HG03439 (cell line): ENCODE results near the gene ERN2.
"Not testable (repeated sequence)": the region's sequence is repeated elsewhere in the genome, so short reads cannot be mapped to it uniquely, and the experiment has no call there.

Experiments
- ATAC-seq: cut with Tn5 transposase; IDR thresholded peaks from one replicate; pipeline ENCODE4 v1.9.1; 2021; ENCODE audit warnings: mild to moderate bottlenecking, moderate library complexity; ENCODE audit not compliant: unreplicated experiment

The ERN2 gene

DNA sequence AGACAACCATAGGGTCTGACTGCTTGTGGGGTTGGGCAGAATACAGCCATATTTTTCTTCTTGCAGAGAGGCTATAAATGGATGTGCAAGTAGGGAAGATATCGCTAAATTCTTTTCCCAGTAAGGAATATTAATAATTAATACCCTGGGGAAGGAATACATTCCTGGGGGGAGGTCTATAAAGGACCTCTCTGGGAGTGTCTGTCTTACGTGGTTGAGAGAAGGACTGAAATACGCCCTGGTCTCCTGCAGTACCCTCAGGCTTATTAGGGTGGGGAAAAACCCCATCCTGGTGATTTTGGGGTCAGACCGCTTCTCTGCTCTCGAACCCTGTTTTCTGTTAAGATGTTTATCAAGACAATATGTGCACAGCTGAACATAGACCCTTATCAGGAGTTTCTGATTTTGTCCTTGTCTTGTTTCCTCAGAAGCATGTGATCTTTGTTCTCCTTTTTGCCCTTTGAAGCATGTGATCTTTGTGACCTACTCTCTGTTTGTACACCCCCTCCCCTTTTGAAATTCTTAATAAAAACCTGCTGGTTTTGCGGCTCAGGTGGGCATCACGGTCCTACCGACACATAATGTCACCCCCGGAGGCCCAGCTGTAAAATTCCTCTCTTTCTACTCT, 9.7 kb upstream of the ERN2 start:
- not testable (repeated sequence) for ATAC-seq

DNA sequence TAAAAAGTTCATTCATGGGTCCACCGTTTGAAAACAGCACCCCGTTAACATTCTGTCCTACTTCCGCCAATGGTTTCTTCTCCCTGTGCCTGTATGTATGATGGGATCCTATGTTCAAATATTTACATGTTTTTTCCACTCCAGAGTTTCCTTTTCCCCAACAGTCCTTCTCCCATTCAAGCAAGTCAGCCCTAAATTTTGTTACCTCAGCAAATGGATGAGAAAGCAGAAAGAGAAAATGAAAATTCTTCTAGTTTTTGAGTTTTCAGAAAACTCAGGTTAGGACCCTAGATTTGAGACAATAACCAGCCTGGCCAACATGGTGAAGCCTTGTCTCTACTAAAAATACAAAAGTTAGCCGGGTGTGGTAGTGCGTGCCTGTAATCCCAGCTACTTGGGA, 3.5 kb upstream of the ERN2 start:
- ATAC-seq = no peak

DNA sequence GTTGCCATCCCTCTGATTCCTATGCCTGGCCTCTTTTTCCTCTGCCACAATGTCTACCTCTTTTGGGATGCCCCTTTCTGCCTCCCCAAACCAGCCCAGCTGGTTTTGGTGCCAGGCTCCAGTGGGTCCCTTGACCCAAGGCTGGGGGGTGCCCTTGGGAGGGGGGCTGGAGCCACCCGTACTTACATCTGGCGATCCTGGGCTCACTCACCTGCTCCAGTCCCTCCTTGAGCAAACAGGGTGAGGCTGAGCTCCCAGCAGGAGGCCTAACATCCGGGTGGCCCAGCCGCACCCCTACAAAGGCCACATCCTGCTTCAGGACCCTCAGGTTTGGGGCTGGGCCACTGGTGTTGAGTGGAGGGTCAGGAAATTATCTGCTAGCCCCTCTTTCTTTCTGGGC, 1.2 kb downstream of the ERN2 start:
- no peak for ATAC-seq

DNA sequence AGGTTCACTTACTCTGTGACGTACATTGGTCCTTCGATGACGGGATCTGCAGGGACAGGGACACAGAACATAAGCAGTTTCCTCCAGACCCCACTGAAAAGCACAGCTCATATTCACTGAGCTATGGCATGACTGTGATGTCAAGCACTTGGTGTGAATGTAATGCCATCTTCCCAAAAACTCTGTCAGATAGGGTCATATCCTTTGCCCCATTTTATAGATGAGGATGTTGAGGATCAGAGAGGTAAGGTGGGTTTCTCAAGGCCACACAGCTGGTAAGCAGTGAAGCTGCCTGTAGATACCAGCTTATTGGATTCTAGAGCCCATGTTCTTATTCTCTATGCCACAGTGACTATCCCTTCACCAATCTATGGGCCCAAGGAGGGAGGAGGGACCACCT, 2.5 kb downstream of the ERN2 start:
- ATAC-seq = no peak

DNA sequence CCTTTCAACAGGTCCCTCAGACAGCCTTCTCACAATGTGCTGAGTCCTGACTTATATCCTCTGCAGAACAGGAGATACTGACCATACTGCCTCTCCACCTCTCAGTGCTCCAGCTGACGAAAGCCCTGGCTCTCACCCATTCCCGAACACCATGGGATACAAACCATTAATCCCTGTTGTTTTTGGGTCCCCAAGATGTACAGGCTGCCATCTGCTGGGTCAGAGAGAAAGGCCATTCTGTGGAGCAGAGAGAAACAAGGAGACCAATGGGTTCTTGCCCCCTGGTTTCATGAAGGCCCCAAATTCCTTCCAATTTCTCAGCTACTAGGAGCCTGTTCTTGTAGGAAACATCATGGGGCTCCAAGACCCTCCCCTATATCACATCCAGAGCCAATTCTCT, 3.0 kb downstream of the ERN2 start:
- no peak for ATAC-seq

DNA sequence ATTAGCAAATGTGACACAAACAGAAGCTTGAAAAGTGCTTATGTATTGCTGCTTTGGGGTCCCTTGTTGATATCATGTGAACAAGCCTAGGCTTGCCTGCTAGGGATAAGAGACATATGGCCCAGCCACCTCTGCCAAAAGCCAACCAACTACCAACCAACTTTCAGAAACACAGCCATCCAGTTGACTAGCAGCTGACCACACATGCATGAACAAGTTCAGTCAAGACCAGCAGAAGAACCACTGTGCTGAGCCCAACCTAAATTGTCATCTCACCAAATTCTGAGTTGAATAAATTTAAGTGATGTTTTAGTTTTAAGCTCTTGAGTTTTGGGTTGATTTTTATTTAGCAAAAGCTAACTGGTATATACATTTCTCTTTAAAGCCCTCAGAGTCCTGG, 3.5 kb downstream of the ERN2 start:
- no peak for ATAC-seq

DNA sequence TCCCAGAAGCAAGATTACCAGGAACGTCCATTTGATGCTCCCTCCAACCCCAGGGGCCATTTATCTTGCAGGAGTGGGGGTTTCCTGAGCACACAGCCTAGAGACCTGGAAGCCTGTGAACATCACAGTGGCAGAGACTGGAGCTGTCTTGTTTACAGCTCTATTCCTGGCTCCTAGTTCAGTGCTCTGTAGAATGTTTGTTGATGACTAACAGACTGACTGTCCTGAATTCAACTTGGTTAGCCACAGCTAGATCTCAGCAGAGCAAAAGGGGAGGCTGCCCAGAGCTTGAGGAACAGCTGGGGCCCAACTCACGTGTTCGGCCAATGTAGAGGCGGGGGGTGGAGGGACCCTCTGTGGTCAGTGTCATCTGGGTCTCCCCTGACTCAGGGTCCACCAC, 6.6 kb downstream of the ERN2 start:
- ATAC-seq = no peak

DNA sequence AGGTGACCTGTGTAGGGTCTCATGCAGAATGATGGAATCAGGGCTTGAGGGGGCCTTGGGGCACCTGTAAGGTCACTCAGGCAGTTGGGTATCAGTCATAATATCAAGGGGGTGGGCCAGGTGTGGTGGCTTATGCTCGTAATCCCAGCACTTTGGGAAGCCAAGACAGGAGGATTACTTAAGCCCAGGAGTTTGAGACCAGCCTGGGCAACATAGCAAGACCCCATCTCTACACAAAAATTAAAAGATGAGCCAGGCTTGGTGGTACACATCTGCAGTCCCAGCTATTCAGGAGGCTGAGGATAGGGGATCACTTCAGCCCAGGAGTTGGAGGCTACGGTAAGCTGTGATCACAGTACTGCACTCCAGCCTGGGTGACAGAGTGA, 7.5 kb downstream of the ERN2 start:
- ATAC-seq = no peak

DNA sequence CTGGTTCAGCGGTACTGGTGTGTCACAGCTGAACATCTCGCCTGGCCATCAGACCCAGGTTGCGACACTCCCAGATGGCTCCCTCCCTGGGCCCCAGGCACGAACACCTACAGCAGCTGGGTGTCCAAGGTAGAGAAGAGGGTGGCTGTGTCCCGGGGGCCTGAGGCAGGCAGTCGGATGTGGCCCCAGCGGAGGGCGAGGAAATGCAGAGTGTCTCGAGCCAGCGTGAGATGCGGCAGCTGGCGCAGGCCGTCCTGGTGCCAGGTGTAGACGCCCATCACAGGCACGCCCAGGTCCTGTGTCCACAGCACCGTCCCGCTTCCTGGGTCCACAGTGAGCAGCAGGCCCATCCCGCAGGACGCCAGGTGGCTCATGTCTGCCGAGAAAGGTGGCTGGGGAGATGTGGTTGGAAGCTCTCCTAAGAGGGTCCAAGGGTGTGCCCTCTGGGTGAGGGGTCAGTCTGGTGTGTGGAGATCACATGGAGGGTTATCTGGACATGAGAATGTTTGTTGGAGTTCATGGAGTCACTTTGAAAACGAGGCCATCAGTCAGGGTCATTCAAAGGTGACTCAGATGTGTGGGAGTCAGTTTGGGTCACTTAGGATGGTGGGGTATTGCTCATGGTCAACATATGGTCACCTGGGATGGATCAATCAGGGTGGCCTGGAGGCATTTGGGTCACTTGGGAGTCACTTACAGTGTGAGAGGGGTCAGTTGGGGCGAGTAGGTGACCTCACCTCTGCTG, 8.1 kb downstream of the ERN2 start:
- no peak for ATAC-seq

DNA sequence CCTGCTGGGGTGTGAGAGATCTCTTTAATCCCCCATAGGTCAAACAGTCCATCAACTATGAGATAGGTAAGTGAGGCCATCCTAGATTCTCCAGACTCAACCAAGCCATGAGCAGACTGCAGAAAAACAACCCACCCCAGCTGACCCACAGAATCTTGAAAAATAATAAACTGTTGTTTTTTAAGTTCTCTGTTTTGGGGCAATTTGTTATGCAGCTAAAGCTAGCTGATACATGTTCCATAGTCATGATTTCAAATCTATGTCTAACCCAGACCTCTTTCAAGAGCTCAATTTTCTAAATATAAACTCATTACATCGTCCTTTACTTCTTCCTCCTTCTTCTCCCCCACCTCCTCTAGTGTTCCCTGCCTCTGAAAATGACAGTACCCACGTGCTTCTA, 10.1 kb downstream of the ERN2 start:
- no peak for ATAC-seq

DNA sequence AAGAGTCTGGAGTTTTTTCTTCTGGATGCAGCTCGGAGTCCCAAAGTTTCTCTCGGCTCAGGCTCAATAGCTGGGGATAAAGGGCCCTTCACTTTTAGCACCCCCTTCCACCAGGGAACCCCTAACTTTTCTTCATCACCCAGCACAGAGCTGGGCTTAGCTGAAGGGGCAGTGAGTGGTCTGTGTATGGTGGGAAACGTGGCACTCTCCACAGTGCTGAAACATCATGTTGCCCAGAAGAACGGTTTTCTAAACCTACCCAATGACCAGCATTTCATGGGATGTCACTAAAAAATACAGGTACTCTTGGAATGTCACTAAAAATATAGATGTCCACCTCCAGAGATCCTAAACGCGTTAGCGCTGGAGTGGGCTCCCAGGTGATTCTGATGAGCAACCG, 12.0 kb downstream of the ERN2 start:
- no peak for ATAC-seq

DNA sequence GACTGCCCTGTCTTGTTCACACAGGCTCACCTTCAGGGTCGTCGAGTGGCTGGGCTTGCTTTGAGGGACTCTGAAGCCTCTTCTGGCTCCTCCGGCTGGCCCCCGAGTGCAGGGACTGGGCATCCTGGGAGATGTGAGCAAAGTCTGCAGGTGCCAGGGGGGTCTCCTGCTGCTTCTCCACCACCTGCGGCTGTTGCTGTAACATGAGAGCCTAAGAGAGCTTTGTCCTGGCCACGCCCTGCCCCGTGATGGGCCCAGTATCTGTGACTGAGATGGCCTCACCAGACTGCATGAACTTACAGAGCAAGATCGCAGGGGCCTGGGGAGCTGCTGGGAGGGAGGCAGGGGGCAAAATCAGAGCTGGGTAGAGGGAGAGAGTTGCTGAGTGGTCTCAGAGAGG, 12.5 kb downstream of the ERN2 start:
- no peak for ATAC-seq

DNA sequence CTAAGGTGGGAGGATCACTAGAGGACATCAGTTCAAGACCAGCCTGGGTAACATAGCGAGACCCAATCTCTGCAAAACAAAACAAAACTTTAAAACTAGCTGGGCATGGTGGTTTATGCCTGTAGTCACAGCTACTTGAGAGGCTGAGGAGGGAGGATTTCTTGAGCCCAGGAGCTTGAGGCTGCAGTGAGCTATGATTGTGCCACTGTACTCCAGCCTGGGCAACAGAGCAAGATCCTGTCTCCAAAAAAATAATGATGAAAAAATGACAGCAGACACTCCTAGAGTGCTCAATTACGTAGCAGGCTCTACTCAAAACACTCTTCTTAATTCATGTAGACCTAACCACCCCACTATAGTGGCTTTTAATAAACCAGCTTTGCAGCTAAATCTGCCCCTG, 12.9 kb downstream of the ERN2 start:
- ATAC-seq = no peak

DNA sequence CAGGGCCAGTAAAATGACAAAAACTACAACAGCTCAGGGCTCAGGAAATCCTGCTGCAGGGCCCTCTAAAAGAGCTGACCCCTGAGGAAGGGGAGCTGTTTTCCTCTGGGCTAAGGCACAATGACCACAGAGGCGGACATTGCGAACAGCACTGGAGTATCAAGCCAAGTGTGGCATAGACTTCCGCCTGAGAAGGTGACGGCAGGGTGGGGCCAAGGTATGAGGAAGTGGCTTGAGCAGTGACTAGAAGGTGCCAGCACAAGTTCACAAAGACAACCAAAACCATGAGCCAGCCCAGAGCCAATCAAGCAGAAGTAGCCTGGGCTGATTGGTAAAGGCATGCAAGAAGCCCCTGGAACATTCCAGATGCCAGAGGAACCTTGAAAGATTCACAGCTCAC, 13.9 kb downstream of the ERN2 start:
- no peak for ATAC-seq

DNA sequence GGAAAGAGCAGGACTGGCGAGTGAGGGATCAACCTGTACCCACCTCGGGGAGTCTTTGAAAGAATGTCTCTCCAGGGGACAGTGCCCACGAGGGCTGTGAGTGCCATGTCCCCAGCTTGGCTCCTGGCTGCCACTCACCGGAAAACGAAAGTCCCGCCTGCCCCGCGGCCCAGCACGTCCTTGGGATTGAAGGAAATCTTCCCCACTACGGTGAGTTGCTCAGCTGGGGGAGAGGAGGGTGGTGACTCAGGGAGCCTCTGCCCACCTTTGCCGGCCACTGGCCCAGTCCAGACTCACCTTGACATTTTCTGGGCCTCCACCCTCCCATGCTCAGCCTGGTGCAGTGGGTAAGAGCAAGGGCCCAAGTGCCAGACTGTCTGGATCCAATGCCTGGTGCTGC, 17.3 kb downstream of the ERN2 start:
- no peak for ATAC-seq

DNA sequence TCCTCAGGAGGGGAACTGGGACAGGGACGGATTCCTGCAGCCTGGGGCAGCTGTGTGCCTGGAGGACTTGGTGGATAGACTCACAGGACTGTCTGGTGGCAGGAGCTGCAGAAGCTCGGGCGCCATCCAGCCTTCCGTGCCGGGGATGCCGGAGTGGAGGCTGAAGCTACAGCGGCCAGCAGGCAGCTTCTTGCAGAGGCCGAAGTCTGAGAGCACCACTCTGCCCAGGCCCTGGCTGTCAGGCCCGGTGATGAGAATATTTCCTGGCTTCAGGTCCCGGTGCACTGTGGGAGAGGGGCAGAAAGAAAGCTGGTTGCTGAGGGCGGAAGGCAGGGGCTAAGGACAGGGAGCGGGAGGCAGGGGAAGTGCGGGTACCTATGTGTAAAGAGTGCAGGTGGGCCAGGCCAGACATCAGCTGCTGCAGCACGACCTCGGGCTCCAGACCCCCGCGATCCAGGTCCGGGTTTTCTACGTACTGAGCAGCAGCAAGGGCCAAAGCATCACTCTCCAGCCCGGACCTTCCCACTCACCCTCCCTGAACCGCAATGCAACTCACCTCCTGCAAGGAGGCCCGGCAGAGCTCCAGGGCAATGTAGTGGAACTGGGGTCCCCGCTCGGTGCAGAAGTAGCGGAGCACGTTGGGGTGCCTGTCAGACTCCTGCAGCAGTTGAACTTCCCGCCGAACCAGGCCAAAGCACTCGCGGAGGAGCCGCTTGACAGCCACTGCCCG, 18.2 kb downstream of the ERN2 start:
- no peak for ATAC-seq

DNA sequence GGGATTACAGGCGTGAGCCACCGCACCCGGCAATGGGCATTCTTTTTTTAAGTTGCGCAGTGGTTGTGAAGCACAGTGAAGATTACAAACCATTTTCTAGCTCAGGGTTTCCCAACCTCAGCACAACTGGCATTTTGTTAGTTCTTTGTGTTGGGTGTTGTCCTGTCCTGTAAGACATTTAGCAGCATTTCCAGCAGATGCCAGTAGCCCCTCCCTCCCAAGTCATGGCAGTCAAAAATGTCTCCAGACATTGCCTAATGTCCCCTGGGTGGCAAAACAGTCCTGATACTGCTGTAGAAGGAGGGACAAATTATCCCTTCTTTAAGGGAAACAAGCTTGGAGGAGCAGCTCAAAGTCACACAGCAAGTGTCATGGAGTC, 18.8 kb downstream of the ERN2 start:
- ATAC-seq = no peak

DNA sequence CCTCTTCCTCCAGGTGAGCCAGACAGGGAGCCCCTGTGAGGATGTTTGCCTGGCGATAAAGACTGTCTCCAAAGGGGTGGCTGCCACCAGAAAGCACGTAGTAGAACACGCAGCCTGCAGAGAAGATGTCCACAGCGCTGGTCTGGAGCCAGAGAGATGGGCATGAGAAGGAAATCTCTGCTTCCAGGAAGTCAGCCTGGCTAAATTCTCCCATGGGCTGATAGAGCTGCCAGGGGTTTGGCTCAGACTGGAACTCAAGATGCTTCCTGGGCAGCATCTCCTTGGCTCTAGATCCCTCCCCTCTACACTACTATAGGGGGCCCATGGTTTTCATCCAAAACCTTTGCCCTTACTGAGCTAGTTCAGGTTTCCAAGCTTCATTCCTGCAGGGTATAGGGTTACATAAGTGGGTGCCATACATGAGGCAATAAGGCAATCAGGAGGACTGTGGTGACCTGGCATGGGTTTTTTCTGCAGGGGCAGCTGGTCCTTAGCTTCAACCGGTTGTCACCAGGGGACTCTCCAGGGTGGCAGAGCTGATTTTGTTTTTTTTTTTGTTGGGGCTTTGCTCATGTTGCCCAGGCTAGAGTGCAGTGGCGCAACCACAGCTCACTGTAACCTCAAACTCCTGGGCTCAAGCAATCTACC, 20.7 kb downstream of the ERN2 start:
- ATAC-seq = no peak

DNA sequence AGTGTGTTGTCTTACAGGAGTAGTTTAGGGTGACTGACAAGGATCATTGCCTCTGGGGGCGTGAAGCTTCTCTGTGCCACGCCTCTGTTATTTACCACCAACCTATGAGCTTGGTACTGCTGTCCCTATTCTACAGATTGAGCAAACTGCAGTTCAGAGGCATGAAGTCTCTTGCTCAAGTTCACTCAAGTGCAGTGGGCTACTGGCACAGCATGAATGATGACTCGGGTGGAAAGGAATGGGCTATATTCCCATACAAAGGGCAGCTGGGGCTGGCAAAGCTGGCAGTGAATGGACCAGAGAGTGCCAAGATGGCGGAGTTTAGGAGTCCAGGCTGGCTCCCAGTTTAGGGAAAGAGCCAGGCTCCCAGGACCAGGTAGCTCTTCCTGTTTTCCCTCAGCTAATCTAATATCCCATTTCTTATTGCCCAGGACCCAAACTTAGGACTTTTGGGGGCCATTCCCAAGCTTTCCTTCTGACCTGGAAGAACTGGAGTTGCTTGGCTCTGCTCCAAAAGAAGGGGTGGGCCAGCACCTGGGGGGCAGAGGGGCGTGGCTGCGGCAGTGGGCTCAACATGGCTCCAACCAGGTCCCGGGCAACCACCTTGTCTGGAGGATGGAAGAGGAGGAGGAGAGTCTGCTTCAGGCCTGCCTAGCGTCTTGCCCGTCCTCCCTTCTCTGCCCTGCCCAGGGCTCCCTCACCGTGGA, 21.4 kb downstream of the ERN2 start:
- ATAC-seq = no peak

DNA sequence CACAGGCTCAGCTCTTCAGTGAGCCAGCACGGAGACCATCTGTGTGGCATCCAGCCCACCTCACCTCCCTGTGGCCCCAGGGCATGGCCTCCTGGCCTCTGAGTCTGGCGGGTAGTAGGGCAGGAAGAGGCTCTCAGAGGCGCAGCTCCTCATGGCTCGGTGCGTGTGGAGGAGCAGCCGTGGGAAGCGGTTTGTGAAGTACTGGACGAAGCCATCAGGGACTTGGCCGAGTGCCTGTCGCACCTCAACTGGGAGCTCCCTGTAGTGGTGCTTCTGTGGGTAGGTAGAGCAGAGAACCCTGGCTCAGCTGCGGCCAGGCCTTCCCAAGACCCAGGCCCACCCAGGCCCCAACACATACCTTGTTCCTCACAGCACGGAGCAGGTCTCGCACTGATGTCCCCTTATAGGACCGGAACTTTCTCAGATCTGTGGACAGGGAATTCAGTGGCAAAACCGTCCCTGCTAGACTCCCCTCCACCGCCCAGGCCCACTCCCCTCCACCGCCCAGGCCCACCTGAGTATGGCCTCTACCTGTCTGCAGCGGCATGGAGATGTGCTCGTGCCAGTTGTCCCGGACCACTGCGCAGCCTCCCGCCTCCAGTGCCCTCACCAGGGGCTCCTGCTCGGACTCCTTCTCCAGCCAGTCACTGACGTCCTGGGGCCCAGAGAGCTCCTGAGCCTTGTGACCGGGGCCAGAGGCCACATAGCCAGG, 22.1 kb downstream of the ERN2 start:
- no peak for ATAC-seq
